Stomach (tissue), 9 donors: Measurements from ENCODE around the gene DPP10. TPM values are rescaled to one million over a fixed set of nuclear protein-coding genes. Genes with fewer than 3 reads are reported as not detected.
"Not testable (repeated sequence)": the region's sequence is repeated elsewhere in the genome, so short reads cannot be mapped to it uniquely, and the experiment has no call there.

Source experiments
- DNase-seq, 2 donors: peaks; one replicate each; pipeline versions ENCODE4 v3.0.0 to v3.0.0-alpha.2; 2013 to 2019
- H3K27ac ChIP-seq, 5 donors: fragments of 200-600 bp in 4 of 5; sonication (generic) in 4 of 5; one replicate each; pipeline ENCODE4 v1.5.1; 2013 to 2019; ENCODE audit warnings: mild to moderate bottlenecking in 1 of 5, moderate library complexity in 1 of 5
- H3K27me3 ChIP-seq, 3 donors: fragments of 200-600 bp; sonication (generic); one replicate each; pipeline ENCODE4 v1.5.1; 2017 to 2019; ENCODE audit warnings: mixed run types in 1 of 3
- H3K36me3 ChIP-seq, 4 donors: fragments of 200-600 bp; sonication (generic); 1 replicate in 3 of 4; 2 replicates in 1 of 4; pipeline ENCODE4 v1.5.1; 2016 to 2019
- H3K4me1 ChIP-seq, 4 donors: fragments of 200-600 bp; sonication (generic); one replicate each; pipeline ENCODE4 v1.5.1; 2016 to 2019
- H3K4me3 ChIP-seq, 4 donors: fragments of 200-600 bp; sonication (generic) in 3 of 4; one replicate each; pipeline ENCODE4 v1.5.1; 2016 to 2019; ENCODE audit warnings: mild to moderate bottlenecking in 1 of 4
- H3K9me3 ChIP-seq, 4 donors: fragments of 200-600 bp; sonication (generic); one replicate each; pipeline ENCODE4 v1.5.1; 2016 to 2019
- EP300 ChIP-seq: sonication (generic); formaldehyde crosslinking; IDR thresholded peaks from one replicate; pipeline ENCODE4 v1.6.1; 2017; ENCODE audit warnings: antibody characterized with exemption
- POLR2A ChIP-seq, 4 donors: fragments of 450-650 bp; IDR thresholded peaks; one replicate each; pipeline ENCODE4 v1.6.1; 2016; ENCODE audit warnings: antibody characterized with exemption in 4 of 4, control low read depth in 2 of 4, mild to moderate bottlenecking in 1 of 4, moderate library complexity in 1 of 4
- POLR2AphosphoS5 ChIP-seq, 3 donors: sonication (generic); formaldehyde crosslinking; IDR thresholded peaks; one replicate each; pipeline ENCODE4 v1.6.1; 2016; ENCODE audit warnings: antibody characterized with exemption in 3 of 3
- WGBS, 5 donors: extraction: QIAGEN DNeasy Blood & Tissue Kit in 3 of 5; methylation state at CpG; one replicate each; pipeline versions ENCODE4 v1.1.5 to v1.1.7; 2013 to 2018; 5-methylcytosine and 5-hydroxymethylcytosine counted together
- intact Hi-C: fragments of 100-400 bp; cut with DNase I; formaldehyde crosslinking; loops from one replicate; pipeline ENCODE4 v1.15.1; 2023; ENCODE audit warnings: low total_unique reads
- polyA plus RNA-seq, 3 donors: library from polyadenylated mRNA; stranded (reverse); fragments of 200-250 nt; gene quantifications; one replicate each; pipeline ENCODE4 v1.2.3, GENCODE V29; 2013
- total RNA-seq, 5 donors: library from RNA; depleted of rRNA; stranded (reverse); fragments of >200 nt; gene quantifications; one replicate each; pipeline versions ENCODE4 v1.1.0 to v1.2.3, GENCODE V29; 2014 to 2016
- TF ChIP-seq, protein P1 (sequence below), 7 experiments: fragments of 450-650 bp in 4 of 7; fragments of 200-600 bp in 3 of 7; sonication (generic) in 3 of 7; IDR thresholded peaks; one replicate each; pipeline ENCODE4 v1.5.1; 2016 to 2019; ENCODE audit warnings: antibody characterized with exemption in 7 of 7, control low read depth in 2 of 7, mild to moderate bottlenecking in 1 of 7
- donor health status: healthy with polysubstance abuse.
- donor health status: Bipolar disorder and iron deficiency.
- donor health status: healthy.

DPP10 gene
- total and polyA plus RNA-seq, 8 donors = 0.18 to 15.6 (median 2.0) TPM; not detected in 1

- Histone ChIP-seq H3K4me3 (no peak overlapping the region), H3K27me3 (no peaks in the 10 kb centered on the region), H3K36me3 (no peaks in the 10 kb centered on the region), H3K9me3 (no peaks in the 10 kb centered on the region), H3K27ac (no peak overlapping the region), H3K4me1 (no peaks in the 10 kb centered on the region)
- intact Hi-C loops = no loop called here
- 86 to 88% (median 87%) methylated on average over 5 of the region's 5 CpGs for WGBS, 5 donors
- DNase-seq = no peak
- TF ChIP-seq POLR2A (IDR thresholded peaks at IDR 0.05) = no peak
- TF ChIP-seq POLR2AphosphoS5 (IDR thresholded peaks at IDR 0.05) = no peak
- TF ChIP-seq, protein P1, sequence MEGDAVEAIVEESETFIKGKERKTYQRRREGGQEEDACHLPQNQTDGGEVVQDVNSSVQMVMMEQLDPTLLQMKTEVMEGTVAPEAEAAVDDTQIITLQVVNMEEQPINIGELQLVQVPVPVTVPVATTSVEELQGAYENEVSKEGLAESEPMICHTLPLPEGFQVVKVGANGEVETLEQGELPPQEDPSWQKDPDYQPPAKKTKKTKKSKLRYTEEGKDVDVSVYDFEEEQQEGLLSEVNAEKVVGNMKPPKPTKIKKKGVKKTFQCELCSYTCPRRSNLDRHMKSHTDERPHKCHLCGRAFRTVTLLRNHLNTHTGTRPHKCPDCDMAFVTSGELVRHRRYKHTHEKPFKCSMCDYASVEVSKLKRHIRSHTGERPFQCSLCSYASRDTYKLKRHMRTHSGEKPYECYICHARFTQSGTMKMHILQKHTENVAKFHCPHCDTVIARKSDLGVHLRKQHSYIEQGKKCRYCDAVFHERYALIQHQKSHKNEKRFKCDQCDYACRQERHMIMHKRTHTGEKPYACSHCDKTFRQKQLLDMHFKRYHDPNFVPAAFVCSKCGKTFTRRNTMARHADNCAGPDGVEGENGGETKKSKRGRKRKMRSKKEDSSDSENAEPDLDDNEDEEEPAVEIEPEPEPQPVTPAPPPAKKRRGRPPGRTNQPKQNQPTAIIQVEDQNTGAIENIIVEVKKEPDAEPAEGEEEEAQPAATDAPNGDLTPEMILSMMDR (IDR thresholded peaks at IDR 0.05) = no peak
- TF ChIP-seq EP300 = no peak
Measured at GRCh38 chr2:114518738-114519137, 76.3 kb downstream of the DPP10 start.

GRCh38 chr2:114522612-114523011 is 80.2 kb downstream of the DPP10 start:
- H3K4me3 ChIP-seq, H3K4me1 ChIP-seq, H3K36me3 ChIP-seq, H3K27ac ChIP-seq, DNase-seq, H3K9me3 ChIP-seq, intact Hi-C loops, H3K27me3 ChIP-seq: not testable (repeated sequence)
- WGBS, 5 donors = 70 to 88% (median 87%) methylated on average over 4 of the region's 4 CpGs

GRCh38 chr2:114525955-114526354 is 83.5 kb downstream of the DPP10 start:
- Histone ChIP-seq H3K4me3 (no peak overlapping the region), H3K4me1 (no peaks in the 10 kb centered on the region), H3K9me3 (no peaks in the 10 kb centered on the region), H3K27ac (no peak overlapping the region), H3K36me3 (no peaks in the 10 kb centered on the region), H3K27me3 (no peaks in the 10 kb centered on the region)
- intact Hi-C loops = no loop called here
- DNase-seq = no peak
- 81 to 86% (median 84%) methylated on average over 4 of the region's 4 CpGs for WGBS, 5 donors
- TF ChIP-seq, protein P1 (IDR thresholded peaks at IDR 0.05) = no peak
- TF ChIP-seq POLR2AphosphoS5 (IDR thresholded peaks at IDR 0.05) (no peak), POLR2A (IDR thresholded peaks at IDR 0.05) (no peak), EP300 (no peak)

DNA sequence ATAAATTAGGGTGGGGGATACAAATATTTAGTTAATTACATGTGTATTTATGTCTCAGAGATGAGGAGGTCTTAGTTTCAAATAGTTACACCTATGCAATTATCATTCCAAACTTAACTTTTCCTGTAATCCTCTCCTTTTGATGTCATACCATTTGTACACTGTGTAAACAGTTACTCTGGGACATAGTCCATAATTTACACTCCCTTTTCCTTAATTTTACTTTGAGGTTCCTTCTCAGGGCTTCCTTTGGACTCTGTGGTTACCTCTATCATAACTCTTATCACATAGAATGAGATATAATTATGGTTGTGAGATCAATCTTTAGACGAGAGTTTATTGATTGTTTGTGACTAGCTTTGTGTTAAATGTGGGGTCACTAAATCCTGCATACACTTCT is 84.4 kb downstream of the DPP10 start:
- H3K4me1 ChIP-seq = no peaks in the 10 kb centered on the region
- TF ChIP-seq POLR2A (IDR thresholded peaks at IDR 0.05) (no peak), EP300 (no peak), POLR2AphosphoS5 (IDR thresholded peaks at IDR 0.05) (no peak)
- TF ChIP-seq, protein P1 (IDR thresholded peaks at IDR 0.05) = no peak
- intact Hi-C loops = no loop called here
- no peak overlapping the region for H3K27ac ChIP-seq
- no peaks in the 10 kb centered on the region for H3K36me3 ChIP-seq
- WGBS, 5 donors = 29 to 55% (median 41%) methylated on average over 1 of the region's 1 CpG
- H3K9me3 ChIP-seq = no peaks in the 10 kb centered on the region
- no peak for DNase-seq
- H3K27me3 ChIP-seq = no peaks in the 10 kb centered on the region
- no peak overlapping the region for H3K4me3 ChIP-seq

DNA sequence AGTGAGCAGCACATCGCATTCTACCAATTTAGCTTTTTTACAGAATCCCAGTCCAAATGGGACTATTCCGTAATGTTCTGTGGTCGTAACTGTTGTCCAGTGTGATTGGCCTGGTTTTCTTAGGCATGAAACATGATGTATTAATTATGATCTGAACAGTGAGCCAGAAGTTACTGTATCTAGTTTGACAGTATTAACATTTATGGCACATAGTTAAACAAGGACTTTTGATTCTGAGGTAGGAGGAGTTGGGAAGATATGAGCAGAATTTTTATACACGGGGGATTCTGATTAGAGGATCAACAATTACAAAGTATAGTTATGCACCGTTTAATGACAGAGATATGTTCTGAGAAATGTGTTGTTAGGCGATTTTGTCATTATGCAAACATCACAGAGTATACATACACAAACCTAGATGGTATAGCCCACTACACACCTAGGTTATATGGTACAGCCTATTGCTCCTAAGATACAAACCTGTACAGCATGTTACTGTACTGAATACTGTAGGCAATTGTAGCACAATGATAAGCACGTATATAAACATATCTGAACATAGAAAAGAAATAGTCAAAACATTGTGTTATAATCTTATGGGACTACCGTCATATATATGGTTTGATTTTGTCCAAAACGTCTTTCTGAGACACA is 85.0 kb downstream of the DPP10 start:
- Histone ChIP-seq H3K36me3 (no peaks in the 10 kb centered on the region), H3K27ac (no peak overlapping the region), H3K9me3 (no peaks in the 10 kb centered on the region), H3K27me3 (no peaks in the 10 kb centered on the region), H3K4me1 (no peaks in the 10 kb centered on the region), H3K4me3 (no peak overlapping the region)
- WGBS, 5 donors = 70 to 77% (median 74%) methylated on average over 9 of the region's 9 CpGs
- no peak for DNase-seq
- intact Hi-C loops = no loop called here
- no peak for TF ChIP-seq POLR2AphosphoS5 (IDR thresholded peaks at IDR 0.05)
- TF ChIP-seq EP300 = no peak
- TF ChIP-seq POLR2A (IDR thresholded peaks at IDR 0.05) = no peak
- TF ChIP-seq, protein P1 (IDR thresholded peaks at IDR 0.05) = no peak
